Esophagus squamous epithelium (tissue), 4 donors: ENCODE data around the gene GSTA4.

ENCODE experiments used
- CTCF ChIP-seq, 6 experiments: fragments of 450-650 bp in 4 of 6; fragments of 200-600 bp in 2 of 6; sonication (generic) in 2 of 6; IDR thresholded peaks; one replicate each; pipeline ENCODE4 v1.5.1; 2016 to 2019; ENCODE audit warnings: antibody characterized with exemption in 6 of 6, mild to moderate bottlenecking in 4 of 6, moderate library complexity in 4 of 6
- POLR2A ChIP-seq, 4 donors: fragments of 450-650 bp; IDR thresholded peaks; one replicate each; pipeline ENCODE4 v1.6.1; 2017; ENCODE audit warnings: antibody characterized with exemption in 4 of 4, mild to moderate bottlenecking in 4 of 4, moderate library complexity in 3 of 4

- no peak for TF ChIP-seq CTCF (IDR thresholded peaks at IDR 0.05)
- no peak for TF ChIP-seq POLR2A (IDR thresholded peaks at IDR 0.05)
Observed at GRCh38 chr6:53033764-53034163, 38.7 kb upstream of the GSTA4 start.
